ENCODE measurements around the gene FAM174B. TPM values are rescaled to one million over a fixed set of nuclear protein-coding genes. Genes with fewer than 3 reads are reported as not detected.

The FAM174B gene
- total RNA-seq, 2 experiments from 2014 or later: 2.5 to 3.3 TPM

DNA sequence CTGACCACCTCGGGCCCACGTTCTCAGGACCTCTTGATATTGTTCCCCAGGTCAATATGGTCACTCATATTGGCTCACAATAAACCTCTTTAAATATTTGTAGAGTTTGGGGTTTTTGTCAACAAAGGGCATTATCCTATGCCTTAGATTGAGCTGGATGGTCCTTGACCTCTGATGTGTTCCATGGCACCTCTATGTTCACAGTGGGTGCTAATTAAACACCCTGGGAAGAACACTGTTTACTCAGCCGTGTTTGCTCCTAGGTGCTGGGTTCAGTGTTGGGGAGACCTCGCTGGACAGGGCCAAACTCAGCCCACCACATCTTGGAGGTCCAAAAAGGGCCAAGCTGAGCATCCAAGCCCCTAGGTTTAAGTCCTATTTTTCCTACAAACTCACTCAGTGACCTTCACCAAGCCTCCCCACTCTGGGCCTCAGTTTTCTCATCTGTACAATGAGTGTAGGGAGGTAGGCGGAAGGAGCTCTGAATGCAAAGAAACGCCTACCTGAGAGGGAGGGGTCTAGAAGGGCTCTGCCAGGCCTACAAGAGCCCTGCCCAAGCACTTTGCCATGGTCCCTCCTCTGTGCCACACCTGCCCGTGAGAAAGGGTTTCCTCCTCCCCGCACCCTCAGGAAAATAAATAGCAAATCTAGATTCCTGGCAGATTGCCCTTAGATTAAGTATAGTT is 7.2 kb downstream of the FAM174B start:
- ATAC-seq (no peak), DNase-seq (no peak)
- H3K36me3 Mint-ChIP-seq (ENCODE audit: low read depth): no peaks in the 10 kb centered on the region
- ChIA-PET POLR2A (no interaction called here), CTCF (no interaction called here)
- no peak overlapping the region for H3K27ac Mint-ChIP-seq
- H3K9me3 Mint-ChIP-seq (ENCODE audit: insufficient read depth): no peaks in the 10 kb centered on the region
- no peak overlapping the region for H3K4me3 Mint-ChIP-seq
- no peaks in the 10 kb centered on the region for H3K4me1 Mint-ChIP-seq (ENCODE audit: low read depth)
- H3K27me3 Mint-ChIP-seq (ENCODE audit: low read depth): peaks cover 21% of the 10 kb centered on the region

DNA sequence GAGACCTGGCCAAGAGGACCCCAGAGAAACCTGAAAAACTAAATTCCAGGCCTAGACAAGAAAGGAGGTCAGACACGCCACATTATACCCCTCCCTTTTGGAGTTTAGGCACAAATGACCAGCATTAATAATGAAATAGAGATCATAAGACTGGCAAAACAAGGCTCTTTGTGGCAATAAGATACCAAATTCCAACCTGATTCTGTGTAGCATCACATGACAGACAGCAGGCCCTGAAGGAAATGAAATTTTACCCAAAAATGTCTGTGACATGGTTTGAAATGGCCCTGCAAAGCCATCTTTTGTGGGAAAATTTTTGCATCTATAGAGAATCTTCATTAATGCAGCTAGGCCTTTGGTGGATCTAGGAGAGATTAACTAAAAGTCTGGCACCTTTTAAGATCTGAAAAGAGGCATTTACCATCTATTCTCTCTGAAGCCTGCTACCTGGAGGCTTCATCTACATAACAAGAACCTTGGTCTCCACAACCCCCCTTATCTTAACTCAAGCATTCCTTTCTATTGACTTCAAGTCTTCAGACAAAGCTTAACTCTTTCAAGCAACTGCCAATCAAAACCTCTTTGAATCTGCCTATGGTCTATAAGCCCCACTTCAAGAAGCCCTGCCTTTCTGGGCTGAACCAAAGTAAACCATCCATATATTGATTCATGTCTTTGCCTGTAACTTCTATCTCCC is 8.0 kb downstream of the FAM174B start:
- Mint-ChIP-seq H3K27ac (no peak overlapping the region), H3K9me3 (ENCODE audit: insufficient read depth) (no peaks in the 10 kb centered on the region), H3K4me1 (ENCODE audit: low read depth) (no peaks in the 10 kb centered on the region), H3K36me3 (ENCODE audit: low read depth) (no peaks in the 10 kb centered on the region), H3K27me3 (ENCODE audit: low read depth) (peaks cover 14% of the 10 kb centered on the region), H3K4me3 (no peak overlapping the region)
- ChIA-PET CTCF (no interaction called here), POLR2A (no interaction called here)
- no peak for ATAC-seq
- DNase-seq: no peak

DNA sequence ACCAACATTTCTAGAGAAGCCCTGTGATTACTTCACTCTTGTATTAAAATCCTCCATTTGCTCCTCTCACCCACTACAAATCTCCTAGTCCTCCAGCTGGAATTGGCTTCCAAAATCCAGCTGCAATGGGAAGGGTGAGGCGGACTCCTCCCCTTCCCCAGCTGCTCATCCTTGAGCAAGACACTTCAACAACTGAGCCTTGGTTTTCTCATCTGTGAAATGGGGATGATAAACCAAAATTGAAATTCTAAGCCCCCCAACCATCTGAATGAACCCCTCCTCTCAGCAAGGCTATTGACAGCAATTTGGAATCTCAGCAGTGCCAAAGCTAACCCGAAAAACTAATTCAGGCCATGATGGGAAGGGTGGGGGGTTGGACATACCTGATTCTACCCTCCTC is 9.4 kb downstream of the FAM174B start:
- H3K27ac Mint-ChIP-seq: no peak overlapping the region
- no peaks in the 10 kb centered on the region for H3K36me3 Mint-ChIP-seq (ENCODE audit: low read depth)
- ChIA-PET CTCF (no interaction called here), POLR2A (no interaction called here)
- no peaks in the 10 kb centered on the region for H3K4me1 Mint-ChIP-seq (ENCODE audit: low read depth)
- H3K9me3 Mint-ChIP-seq (ENCODE audit: insufficient read depth): no peaks in the 10 kb centered on the region
- ATAC-seq: no peak
- no peak overlapping the region for H3K4me3 Mint-ChIP-seq
- H3K27me3 Mint-ChIP-seq (ENCODE audit: low read depth): peaks cover 8% of the 10 kb centered on the region
- no peak for DNase-seq

DNA sequence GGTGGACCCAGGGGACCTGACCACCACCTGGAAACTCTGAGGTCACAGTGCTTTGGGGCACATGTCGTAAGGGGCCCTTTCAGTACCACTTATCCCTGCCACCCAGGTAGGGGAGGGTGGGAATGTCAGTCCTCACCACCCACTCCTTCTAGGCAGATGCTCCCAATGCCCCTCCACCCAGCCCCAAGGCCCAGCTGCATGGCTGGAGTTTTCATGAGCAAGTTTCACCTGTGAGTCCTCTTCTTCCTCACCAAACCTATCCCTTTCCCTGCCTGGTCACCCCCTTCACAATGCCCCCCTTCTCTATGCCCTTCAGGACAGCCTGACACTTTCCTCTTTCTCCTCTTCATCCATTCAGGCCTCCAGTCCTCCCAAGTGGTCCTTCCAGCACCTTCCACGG is 9.8 kb downstream of the FAM174B start:
- H3K4me1 Mint-ChIP-seq (ENCODE audit: low read depth): no peaks in the 10 kb centered on the region
- POLR2A ChIA-PET: no interaction called here
- DNase-seq: no peak
- ATAC-seq: no peak
- H3K36me3 Mint-ChIP-seq (ENCODE audit: low read depth): no peaks in the 10 kb centered on the region
- CTCF ChIA-PET: no interaction called here
- no peak overlapping the region for H3K4me3 Mint-ChIP-seq
- H3K9me3 Mint-ChIP-seq (ENCODE audit: insufficient read depth): peaks cover 3% of the 10 kb centered on the region
- H3K27me3 Mint-ChIP-seq (ENCODE audit: low read depth): peaks cover 8% of the 10 kb centered on the region
- no peak overlapping the region for H3K27ac Mint-ChIP-seq

DNA sequence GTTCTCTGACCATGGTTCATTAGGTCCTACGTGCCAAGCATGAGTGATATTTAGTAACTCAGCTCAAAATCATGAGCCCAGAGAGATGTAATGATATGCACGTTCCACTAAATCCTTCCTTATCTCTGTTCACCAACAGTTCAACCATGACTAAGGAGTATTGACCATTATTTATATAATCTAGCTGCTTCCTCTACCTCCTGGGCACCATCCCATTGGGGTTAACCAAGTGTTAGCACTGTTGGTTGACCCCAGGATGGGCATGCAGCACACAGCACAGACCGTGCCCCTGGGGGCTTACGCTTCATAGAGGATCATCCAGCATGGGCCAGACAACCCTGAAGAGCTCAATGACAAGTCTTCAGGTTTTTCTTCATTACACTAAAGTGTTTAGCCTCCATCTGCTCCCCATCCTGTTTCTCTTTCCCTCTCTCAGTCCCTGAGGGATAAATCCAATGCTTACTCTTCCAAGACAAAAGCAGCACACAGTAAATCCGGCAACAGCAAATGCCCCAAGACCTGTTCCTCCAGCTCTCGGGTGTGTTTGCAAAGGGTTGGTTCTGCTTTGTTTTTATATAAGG is 10.4 kb downstream of the FAM174B start:
- no peaks in the 10 kb centered on the region for H3K36me3 Mint-ChIP-seq (ENCODE audit: low read depth)
- DNase-seq (no peak), ATAC-seq (no peak)
- H3K4me3 Mint-ChIP-seq: no peak overlapping the region
- H3K9me3 Mint-ChIP-seq (ENCODE audit: insufficient read depth): peaks cover 3% of the 10 kb centered on the region
- ChIA-PET CTCF (no interaction called here), POLR2A (no interaction called here)
- no peak overlapping the region for H3K27ac Mint-ChIP-seq
- peaks cover 8% of the 10 kb centered on the region for H3K27me3 Mint-ChIP-seq (ENCODE audit: low read depth)
- no peaks in the 10 kb centered on the region for H3K4me1 Mint-ChIP-seq (ENCODE audit: low read depth)

DNA sequence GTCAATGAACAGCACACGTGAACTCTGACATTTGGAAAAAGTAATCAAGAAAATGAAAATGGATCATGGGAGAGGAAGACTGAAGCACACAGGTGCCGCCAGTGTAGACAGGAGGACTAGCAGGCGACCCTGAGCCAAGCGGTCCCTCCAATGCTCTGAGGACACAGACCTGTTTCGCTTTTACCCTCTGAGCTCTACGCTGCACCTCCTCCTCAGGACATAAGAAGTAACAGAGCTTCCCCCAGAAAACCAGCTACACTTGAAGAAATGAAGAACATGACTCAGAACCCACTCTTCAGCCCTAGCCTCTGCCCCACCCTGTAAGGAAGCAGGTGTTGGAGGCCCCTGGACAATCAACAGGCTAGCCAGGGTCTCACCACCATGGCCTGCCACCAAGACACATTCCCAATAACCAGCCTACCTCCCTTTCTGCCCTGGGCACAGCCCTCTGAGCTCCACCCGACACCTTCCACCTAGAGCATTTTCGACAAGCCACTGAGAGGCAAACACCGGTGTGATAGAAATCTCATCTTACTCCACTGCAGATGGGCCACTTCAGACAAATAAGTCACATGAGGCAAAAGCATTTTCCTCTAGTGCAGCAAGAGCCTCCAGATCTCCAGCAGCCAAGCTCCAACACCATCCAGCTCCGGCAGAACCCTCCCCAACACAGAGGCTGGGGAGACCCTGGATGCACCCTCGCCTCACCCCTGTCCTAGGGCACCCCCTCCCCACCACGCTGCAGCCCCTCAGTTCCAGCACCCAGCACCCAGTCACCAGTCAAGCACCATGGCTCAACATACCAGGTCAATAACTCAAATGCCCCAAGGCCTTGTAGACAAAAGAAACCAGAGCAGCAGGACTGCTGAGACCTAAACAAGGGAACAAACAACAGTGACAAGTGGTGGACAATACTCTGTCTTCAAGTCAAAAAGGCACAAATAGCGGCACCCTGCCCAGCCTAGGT is 11.4 kb downstream of the FAM174B start:
- no peak overlapping the region for H3K4me3 Mint-ChIP-seq
- ATAC-seq: no peak

DNA sequence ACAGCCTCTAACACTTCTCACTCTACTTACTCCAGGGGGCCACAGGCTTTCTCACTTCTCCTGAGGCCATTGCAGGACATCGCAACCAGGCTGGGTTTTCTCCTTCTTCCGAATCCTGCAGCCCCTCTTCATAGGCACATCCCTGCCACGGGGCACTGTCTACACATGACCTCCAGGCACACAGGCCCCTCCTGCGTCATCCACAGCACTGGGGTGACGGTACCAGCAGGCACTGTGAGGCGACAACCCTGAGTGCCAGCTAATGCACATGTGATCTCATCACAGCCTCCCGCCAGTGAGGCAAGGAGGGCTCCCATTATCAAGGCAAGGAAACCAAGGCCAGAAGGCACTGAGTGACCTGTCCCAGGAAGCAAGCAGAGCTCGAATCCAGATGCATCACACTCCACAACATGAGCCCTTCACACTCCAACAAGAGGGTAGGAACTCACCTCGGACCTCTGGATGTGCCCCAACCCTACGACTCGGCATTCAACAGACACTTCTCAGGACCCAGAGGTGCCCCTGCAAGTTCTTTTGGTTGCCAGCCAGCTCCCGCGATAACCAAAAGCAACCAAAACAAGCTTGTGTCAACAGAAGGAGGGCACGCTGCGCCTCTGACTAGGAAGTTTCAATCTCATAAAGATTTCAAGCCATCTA is 16.7 kb downstream of the FAM174B start:
- POLR2A ChIA-PET: no interaction called here
- no peaks in the 10 kb centered on the region for H3K36me3 Mint-ChIP-seq (ENCODE audit: low read depth)

More for the DNA sequence above, 11.4 kb downstream of the FAM174B start:
- Mint-ChIP-seq H3K36me3 (ENCODE audit: low read depth) (no peaks in the 10 kb centered on the region), H3K27me3 (ENCODE audit: low read depth) (peaks cover 8% of the 10 kb centered on the region), H3K9me3 (ENCODE audit: insufficient read depth) (peaks cover 8% of the 10 kb centered on the region), H3K27ac (no peak overlapping the region), H3K4me1 (ENCODE audit: low read depth) (no peaks in the 10 kb centered on the region)
- CTCF ChIA-PET: no interaction called here
- POLR2A ChIA-PET: no interaction called here
- DNase-seq: no peak

DNA sequence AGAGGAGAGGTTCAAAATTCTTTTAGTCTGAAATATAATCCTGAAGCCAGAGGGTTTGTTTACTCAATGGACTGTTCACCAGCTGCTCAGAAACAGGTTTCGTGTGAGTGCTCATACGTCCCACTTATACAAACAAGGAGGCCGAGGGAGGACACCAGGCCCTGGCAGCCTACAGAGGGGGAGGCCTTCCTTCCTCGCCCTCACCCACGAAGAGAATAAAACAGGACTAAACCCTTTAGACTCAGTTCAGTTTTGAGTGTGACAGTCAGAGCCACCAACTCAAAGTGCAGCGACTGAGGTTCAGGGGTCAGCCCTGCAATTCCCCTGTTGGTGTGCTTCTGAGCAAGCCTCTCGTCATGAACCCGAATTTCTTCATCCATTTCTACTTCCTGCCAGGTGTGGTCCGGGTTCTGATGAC is 17.3 kb downstream of the FAM174B start:
- no peak for ATAC-seq
- H3K27me3 Mint-ChIP-seq (ENCODE audit: low read depth): peaks cover 2% of the 10 kb centered on the region
- ChIA-PET POLR2A (no interaction called here), CTCF (interaction anchor here (1.3 kb wide), 1 partner anchor 76 kb away, joined by 3 read pairs; no protein-coding TSS in a partner anchor)
- DNase-seq: no peak
- H3K36me3 Mint-ChIP-seq (ENCODE audit: low read depth): no peaks in the 10 kb centered on the region
- H3K4me1 Mint-ChIP-seq (ENCODE audit: low read depth): no peaks in the 10 kb centered on the region
- H3K9me3 Mint-ChIP-seq (ENCODE audit: insufficient read depth): peaks cover 8% of the 10 kb centered on the region
- no peak overlapping the region for H3K27ac Mint-ChIP-seq
- H3K4me3 Mint-ChIP-seq: no peak overlapping the region

More for the DNA sequence above, 16.7 kb downstream of the FAM174B start:
- H3K4me3 Mint-ChIP-seq: no peak overlapping the region
- CTCF ChIA-PET: interaction anchor here (1.3 kb wide), 1 partner anchor 76 kb away, joined by 3 read pairs; no protein-coding TSS in a partner anchor
- peaks cover 8% of the 10 kb centered on the region for H3K9me3 Mint-ChIP-seq (ENCODE audit: insufficient read depth)
- no peaks in the 10 kb centered on the region for H3K4me1 Mint-ChIP-seq (ENCODE audit: low read depth)
- peaks cover 2% of the 10 kb centered on the region for H3K27me3 Mint-ChIP-seq (ENCODE audit: low read depth)
- ATAC-seq: no peak
- H3K27ac Mint-ChIP-seq: no peak overlapping the region
- DNase-seq: no peak

DNA sequence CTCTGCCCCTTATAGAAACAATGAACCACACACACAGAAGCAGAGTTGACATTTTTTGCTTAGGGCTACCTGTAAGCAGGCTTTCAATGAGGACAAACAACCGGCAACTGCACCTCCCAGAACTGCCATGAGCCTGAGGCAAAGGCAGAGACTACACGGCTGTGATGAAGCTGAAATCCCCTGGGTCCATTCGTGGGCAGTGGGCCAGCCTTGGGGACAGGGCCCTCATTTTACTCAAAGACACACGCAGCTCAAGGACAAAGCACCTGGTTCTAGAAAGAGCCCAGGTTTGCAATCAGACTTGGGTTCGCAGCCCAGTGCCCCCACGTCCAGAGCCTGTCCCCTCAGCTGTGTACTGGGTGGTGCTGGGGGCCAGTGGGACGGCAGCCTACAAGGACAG is 17.9 kb downstream of the FAM174B start:
- DNase-seq (no peak), ATAC-seq (no peak)
- H3K27me3 Mint-ChIP-seq (ENCODE audit: low read depth): peaks cover 2% of the 10 kb centered on the region
- no peak overlapping the region for H3K27ac Mint-ChIP-seq
- CTCF ChIA-PET: no interaction called here
- H3K9me3 Mint-ChIP-seq (ENCODE audit: insufficient read depth): peaks cover 8% of the 10 kb centered on the region
- no peak overlapping the region for H3K4me3 Mint-ChIP-seq
- POLR2A ChIA-PET: no interaction called here
- no peaks in the 10 kb centered on the region for H3K36me3 Mint-ChIP-seq (ENCODE audit: low read depth)
- no peaks in the 10 kb centered on the region for H3K4me1 Mint-ChIP-seq (ENCODE audit: low read depth)

DNA sequence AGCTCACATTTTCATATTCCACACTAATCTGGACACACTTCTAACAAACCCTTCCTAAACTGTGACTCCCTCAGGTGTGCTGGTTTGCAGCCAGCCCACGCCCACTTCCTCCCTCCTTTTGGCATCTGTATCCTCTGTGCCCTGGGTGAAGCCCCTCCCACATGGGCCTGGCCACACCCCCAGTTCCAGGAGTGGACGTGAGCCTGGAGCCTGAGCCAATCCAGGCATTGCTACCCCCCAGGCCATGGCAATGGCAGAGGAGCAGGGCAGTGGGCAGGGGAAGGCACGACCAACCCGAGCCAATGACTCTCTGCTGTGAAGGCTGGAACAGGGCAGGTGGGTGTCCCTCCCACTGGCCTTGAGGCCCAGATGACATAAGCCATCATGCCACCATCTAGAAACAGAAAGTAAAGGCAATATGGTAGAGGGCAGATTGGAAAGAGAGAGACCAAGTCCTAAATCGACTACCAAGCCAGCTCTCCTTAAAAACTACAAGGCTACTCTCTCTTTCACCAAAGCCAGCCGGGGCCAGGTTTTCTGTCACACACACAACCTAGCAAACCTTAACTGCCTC is 18.6 kb downstream of the FAM174B start:
- no peak for DNase-seq
- CTCF ChIA-PET: no interaction called here
- POLR2A ChIA-PET: no interaction called here
- no peak overlapping the region for H3K4me3 Mint-ChIP-seq
- ATAC-seq: no peak
- no peak overlapping the region for H3K27ac Mint-ChIP-seq
- H3K36me3 Mint-ChIP-seq (ENCODE audit: low read depth): no peaks in the 10 kb centered on the region
- H3K27me3 Mint-ChIP-seq (ENCODE audit: low read depth): peaks cover 2% of the 10 kb centered on the region
- no peaks in the 10 kb centered on the region for H3K4me1 Mint-ChIP-seq (ENCODE audit: low read depth)
- H3K9me3 Mint-ChIP-seq (ENCODE audit: insufficient read depth): peaks cover 8% of the 10 kb centered on the region

DNA sequence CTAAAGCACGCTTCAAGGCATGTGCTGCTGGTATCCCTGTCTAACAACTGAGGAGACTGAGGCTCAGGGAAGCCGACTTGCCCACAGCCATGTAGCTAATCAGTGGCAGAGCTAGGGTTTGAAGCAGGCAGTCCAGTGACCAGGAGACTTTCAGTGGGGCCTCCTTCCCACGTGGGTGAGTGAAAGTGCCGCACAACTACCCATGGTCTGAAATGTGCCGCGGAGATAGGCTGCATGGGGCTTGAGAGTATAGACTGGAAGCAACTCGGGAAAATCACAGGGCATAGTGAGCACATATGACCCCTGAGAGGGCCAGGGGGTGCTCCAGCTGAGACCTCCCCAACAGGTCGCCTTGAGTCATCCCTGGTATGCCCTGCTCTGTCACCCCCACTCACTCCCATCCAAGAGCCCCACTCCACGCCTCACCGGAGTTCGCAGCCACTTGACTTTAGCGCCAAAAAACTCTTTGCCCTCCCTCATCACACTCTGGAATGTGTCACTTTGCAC is 19.1 kb downstream of the FAM174B start:
- POLR2A ChIA-PET: no interaction called here
- Mint-ChIP-seq H3K27ac (no peak overlapping the region), H3K36me3 (ENCODE audit: low read depth) (no peaks in the 10 kb centered on the region), H3K27me3 (ENCODE audit: low read depth) (no peaks in the 10 kb centered on the region), H3K4me1 (ENCODE audit: low read depth) (no peaks in the 10 kb centered on the region), H3K4me3 (no peak overlapping the region), H3K9me3 (ENCODE audit: insufficient read depth) (peaks cover 8% of the 10 kb centered on the region)
- DNase-seq: no peak
- no peak for ATAC-seq
- CTCF ChIA-PET: no interaction called here
